ENCODE results near the gene DRC7. TPM values are rescaled to one million over a fixed set of nuclear protein-coding genes. Genes with fewer than 3 reads are reported as not detected.

Gene DRC7
- total and polyA plus RNA-seq, 9 of the 15 experiments (the other 6 are each of a cell fraction or from before 2014, with no cell fraction given), result 0.04 to 0.33 (median 0.12) TPM; not detected in 3

DNA sequence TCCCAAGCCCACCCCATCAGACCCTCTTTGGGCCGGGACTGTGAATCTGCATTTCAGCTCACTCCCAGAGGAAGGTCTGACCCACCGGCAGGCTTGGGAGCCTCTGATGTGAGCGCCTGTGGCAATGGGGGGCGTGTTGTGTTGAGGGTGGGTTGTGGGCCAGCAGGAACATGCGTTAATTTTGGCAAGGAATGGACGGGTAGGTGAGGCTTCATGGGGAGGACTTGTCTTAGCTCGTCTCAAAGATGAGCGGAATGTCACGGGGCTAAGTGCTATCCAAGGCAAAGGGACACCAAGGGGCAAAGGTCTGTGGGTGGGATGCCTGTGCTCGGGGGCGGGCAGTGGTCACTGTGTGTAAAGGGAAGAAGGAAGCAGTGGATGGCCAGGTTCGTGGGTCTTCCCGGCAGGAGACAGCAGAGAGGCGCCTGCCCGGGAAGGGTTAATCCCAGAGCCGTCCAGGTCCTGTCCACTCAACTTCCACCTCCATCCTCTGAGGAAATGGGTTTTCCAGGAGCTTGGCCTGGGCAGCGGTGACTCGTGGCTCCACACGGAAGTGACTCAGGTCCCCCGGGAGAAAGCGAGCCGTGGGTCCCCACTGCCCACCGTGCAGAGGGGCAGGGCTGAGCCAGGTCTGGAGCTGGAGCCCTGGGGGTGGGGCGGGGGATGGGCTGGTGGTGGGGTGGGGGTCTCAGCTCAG lies 48.8 kb upstream of the DRC7 start:
- POLR2A ChIA-PET, result interaction anchor here (0.5 to 1.3 kb wide), 7 partner anchors 17 to 77 kb away, joined by 3 to 6 read pairs (median 4); no protein-coding TSS in a partner anchor
- no peaks in the 10 kb centered on the region for H3K9me1 ChIP-seq (ENCODE audit: control insufficient read depth, insufficient read depth, low read length)
- ATAC-seq (no peak), FAIRE-seq (no peak), DNase-seq (ENCODE audit: extremely low read depth in 1 of 4, low spot score in 3 of 4) (no peak)
- no peaks in the 10 kb centered on the region for H3K36me3 ChIP-seq (ENCODE audit: control insufficient read depth, insufficient read depth, low read length)
- 8% methylated on average over 19 of the region's 24 CpGs for WGBS (ENCODE audit: insufficient coverage, low coverage, missing lambda C conversion rate)
- H3K27me3 ChIP-seq (ENCODE audit: control insufficient read depth in 2 of 2, insufficient read depth in 2 of 2, low read length in 2 of 2), result peaks cover 0 to 11% of the 10 kb centered on the region in 2 experiments; a peak in 4 of 5 replicates
- peaks cover 0 to 2% of the 10 kb centered on the region in 2 experiments; a peak in 1 of 5 replicates for H3K4me1 ChIP-seq (replicated peaks in 1 of 2; ENCODE audit: control insufficient read depth in 2 of 2, insufficient read depth in 2 of 2, low read length in 2 of 2)
- no peak overlapping the region for H3K4me3 ChIP-seq
- no peak overlapping the region for H3K4me2 ChIP-seq (ENCODE audit: insufficient read depth, low read length)
- intact Hi-C loops (cut with micrococcal nuclease), result loop anchor here (5.0 to 10.0 kb wide), 3 partner anchors 91 to 349 kb away; partner anchors contain the start of gene KATNB1
- H3K27ac ChIP-seq (ENCODE audit: extremely low read depth, low read depth, low read length), result no peak overlapping the region
- in situ Hi-C loops (cut with MboI), result loop anchor here (5.0 kb wide), 1 partner anchor 59 kb away; no protein-coding TSS in a partner anchor
- H4K20me1 ChIP-seq (replicated peaks; ENCODE audit: control insufficient read depth, insufficient read depth, low read length), result peaks cover 7% of the 10 kb centered on the region
- H2AFZ ChIP-seq (ENCODE audit: low read depth, low read length), result no peak overlapping the region
- TF ChIP-seq NFIX (CRISPR knock-in tag; IDR thresholded peaks at IDR 0.05; ENCODE audit: low read depth), result no peak
- TF ChIP-seq, protein P1, sequence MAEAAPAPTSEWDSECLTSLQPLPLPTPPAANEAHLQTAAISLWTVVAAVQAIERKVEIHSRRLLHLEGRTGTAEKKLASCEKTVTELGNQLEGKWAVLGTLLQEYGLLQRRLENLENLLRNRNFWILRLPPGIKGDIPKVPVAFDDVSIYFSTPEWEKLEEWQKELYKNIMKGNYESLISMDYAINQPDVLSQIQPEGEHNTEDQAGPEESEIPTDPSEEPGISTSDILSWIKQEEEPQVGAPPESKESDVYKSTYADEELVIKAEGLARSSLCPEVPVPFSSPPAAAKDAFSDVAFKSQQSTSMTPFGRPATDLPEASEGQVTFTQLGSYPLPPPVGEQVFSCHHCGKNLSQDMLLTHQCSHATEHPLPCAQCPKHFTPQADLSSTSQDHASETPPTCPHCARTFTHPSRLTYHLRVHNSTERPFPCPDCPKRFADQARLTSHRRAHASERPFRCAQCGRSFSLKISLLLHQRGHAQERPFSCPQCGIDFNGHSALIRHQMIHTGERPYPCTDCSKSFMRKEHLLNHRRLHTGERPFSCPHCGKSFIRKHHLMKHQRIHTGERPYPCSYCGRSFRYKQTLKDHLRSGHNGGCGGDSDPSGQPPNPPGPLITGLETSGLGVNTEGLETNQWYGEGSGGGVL (CRISPR knock-in tag; IDR thresholded peaks at IDR 0.05), result no peak
- TF ChIP-seq SLC30A9 (CRISPR knock-in tag; IDR thresholded peaks at IDR 0.05), result no peak
- TF ChIP-seq RFX7 (CRISPR knock-in tag; IDR thresholded peaks at IDR 0.05), result no peak
- TF ChIP-seq ZNF197 (CRISPR knock-in tag; IDR thresholded peaks at IDR 0.05; ENCODE audit: low read depth), result no peak
- no peak for TF ChIP-seq TRIM28 (IDR thresholded peaks at IDR 0.05)
- H3K9ac ChIP-seq (ENCODE audit: insufficient read depth in 1 of 2, low read depth in 2 of 2, low read length in 2 of 2), result no peak overlapping the region
- CTCF ChIA-PET (ENCODE audit: low intra/inter-chr PET ratio), result interaction anchor here (1.2 kb wide), 1 partner anchor 54 kb away, joined by 8 read pairs; no protein-coding TSS in a partner anchor
- no peaks in the 10 kb centered on the region for H3K79me2 ChIP-seq (ENCODE audit: control insufficient read depth, insufficient read depth, low read length)
- no TSS peak for BruUV-seq (replicated peaks)
- H3K9me3 ChIP-seq (replicated peaks; ENCODE audit: control insufficient read depth, insufficient read depth, low read depth, low read length), result peaks cover 3% of the 10 kb centered on the region
